Forelimb muscle (tissue), 1 donor: ENCODE results near the gene DLG1. TPM values are rescaled to one million over a fixed set of nuclear protein-coding genes. Genes with fewer than 3 reads are reported as not detected.

Source experiments
- DNase-seq: peaks from one replicate; pipeline ENCODE4 v3.0.0-alpha.2; 2013; ENCODE audit warnings: low read depth
- polyA plus RNA-seq: library from polyadenylated mRNA; unstranded; fragments of 120-200 nt; gene quantifications from one replicate; pipeline ENCODE4 v1.2.1, GENCODE V29; 2013; ENCODE audit not compliant: insufficient read length

DLG1 gene
- polyA plus RNA-seq, 1 donor, result 42.8 TPM

- no peak for DNase-seq
These were observed 50.1 kb downstream of the DLG1 start for GRCh38 chr3:197248341-197248740.

- no peak for DNase-seq
These were observed 53.7 kb downstream of the DLG1 start for GRCh38 chr3:197244751-197245150.

DNA sequence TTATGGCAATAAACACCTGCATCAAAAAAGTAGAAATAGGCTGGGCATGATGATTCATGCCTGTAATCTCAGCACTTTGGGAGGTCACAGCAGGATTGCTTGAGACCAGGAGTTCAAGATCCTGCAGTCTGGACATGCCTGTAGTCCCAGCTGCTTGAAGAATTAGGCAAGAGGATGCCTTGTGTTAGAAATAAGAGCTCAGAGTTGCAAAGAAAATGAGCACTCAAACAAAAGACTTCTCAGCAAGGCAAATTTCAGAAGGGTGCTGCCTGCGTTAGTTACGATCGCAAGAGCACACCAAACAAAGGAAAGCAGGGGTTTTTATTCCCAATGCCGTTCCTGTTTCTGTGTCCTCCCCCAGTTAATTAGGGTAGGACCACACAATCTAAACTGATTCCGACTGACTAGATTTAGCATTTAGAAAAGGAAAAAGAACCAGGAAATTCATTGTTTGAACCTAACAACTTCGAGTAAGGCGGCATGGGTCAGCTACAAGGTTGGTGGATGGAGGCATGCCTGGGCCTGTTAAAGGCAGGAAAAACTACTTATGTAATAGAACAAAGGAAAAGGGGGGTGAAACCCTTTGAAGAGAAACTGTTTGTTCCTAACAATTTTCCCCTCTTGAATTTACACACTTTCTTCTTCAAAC lies 55.5 kb downstream of the DLG1 start:
- no peak for DNase-seq

GRCh38 chr3:197241173-197241572 lies 57.2 kb downstream of the DLG1 start:
- no peak for DNase-seq

DNA sequence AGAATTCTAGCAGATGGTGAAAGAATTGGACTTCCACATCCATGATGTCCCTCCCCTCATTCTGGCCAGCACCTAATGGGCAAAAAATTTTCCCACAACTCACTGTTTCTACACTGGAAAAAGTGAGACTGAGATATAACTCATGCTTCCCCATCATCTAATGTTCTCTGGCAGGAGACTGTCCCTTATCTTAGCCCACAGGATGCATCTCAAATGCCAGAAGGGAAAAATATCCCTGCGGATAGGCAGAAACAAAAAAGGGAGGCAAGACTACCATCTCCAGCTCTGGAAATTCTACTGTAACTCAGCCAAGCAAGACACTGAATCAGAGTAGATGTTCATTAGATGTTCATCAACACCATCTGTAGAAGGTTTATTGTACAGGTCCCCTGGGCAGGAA lies 58.6 kb downstream of the DLG1 start:
- DNase-seq, result no peak

DNA sequence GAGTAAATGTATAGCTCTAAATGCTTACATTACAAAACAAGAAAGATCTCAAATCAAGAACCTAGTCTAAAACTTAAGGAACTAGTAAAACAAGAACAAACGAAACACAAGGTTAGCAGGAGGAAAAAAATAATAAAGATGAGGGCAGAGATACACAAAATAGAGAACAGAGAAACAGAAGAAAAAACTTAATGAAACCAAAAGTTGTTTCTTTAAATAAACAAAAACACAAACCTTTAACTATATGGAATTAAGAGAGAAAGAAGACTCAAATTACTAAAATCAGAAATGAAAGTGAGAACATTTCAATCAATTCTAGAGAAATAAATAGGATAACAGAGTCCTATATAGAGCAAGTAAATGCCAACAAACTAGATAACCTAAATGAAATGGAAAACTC lies 59.6 kb downstream of the DLG1 start:
- no peak for DNase-seq

- DNase-seq, result no peak
These were observed 60.5 kb downstream of the DLG1 start for GRCh38 chr3:197237897-197238296.

DNA sequence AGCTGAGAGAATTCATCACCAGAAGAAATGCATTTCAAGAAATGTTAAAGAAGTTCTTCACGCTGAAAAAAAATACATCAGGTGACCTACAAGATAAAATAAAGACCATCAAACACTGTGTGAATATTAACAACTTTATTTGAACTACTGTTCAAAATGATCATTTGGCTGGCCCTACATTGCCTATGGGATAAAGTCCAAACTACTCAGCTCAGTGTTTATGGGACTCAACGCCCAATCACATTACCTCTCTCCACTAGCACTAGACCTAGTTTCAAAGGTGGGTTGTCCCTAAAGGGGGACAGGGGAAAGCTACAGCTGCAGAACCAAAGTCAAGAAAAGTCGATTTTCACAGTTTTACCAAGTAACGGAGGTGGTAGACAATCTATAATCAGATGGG lies 62.0 kb downstream of the DLG1 start:
- DNase-seq, result no peak

GRCh38 chr3:197234947-197235914 lies 63.2 kb downstream of the DLG1 start:
- DNase-seq, result no peak

DNA sequence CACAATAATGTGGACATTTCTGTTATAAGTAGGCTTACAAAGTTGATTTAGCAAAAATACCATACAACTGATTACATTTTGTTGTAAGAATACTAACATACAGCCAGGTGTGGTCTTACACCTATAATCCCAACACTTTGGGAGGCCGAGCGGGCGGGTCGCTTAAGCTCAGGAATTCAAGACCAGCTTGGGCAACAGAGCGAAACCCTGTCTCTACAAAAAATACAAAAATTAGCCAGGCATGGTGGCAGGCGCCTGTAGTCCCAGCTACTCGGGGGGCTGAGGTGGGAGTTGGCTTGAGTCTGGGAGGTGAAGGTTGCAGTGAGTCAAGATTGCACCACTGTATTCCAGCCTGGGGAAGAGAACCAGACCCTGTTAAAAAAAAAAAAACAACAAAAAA lies 67.1 kb downstream of the DLG1 start:
- DNase-seq, result no peak

DNA sequence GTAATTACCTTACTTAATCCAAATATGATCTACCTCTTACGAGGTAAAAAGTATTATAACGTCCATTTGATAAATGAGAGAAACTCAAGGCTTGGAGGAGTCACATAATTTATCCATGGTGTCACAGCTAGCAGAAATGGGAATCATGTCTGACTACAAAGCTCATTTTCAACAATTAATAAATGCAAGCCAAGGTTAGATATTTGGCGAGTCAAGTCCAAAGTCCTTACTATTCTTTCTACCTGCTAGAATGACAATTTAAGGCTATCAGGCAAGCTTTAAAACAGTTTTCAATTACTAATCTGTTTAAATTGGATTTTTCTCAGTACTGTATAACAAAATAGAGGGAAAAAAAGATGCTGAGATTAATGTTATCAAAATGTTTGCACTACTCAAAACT lies 68.6 kb downstream of the DLG1 start:
- no peak for DNase-seq

- no peak for DNase-seq
These were observed 69.2 kb downstream of the DLG1 start for GRCh38 chr3:197229178-197229577.

- DNase-seq, result no peak
These were observed 70.4 kb downstream of the DLG1 start for GRCh38 chr3:197227780-197228574.

DNA sequence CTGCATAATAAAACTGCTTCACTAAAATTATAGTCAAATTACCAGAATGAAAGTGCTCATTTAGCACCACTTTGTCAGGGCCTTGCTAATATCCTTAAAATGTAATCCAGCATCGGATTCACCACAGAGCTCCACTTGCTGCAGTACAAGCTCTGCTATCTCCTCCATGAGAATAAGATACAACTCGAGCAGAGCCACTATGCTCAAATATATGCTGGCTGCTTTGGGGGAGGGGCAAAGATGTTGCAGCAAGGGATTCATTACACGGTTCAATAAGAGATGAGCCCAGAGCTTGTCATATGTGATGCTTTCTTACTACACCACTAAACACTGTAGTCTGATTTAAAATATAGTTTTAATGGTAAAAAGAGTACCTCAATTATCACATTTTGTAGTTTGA lies 72.2 kb downstream of the DLG1 start:
- DNase-seq, result no peak

DNA sequence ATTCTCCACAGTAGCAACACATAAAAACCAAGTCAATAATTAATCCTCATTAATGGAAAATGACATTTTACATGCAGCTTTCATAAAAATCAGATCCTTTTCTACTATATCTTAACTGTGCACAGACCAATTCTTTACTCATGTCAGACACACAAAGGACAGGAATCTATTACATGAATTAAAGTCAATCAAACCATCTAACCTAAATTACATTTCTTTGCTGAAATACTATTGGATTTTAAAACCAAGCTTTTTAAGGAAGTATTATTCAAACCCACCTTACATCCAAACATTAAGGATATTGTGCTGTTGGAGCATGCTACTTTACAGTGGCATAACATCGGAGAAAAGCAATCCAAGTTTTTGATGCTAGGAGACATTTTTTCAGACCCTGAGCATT lies 72.8 kb downstream of the DLG1 start:
- no peak for DNase-seq

DNA sequence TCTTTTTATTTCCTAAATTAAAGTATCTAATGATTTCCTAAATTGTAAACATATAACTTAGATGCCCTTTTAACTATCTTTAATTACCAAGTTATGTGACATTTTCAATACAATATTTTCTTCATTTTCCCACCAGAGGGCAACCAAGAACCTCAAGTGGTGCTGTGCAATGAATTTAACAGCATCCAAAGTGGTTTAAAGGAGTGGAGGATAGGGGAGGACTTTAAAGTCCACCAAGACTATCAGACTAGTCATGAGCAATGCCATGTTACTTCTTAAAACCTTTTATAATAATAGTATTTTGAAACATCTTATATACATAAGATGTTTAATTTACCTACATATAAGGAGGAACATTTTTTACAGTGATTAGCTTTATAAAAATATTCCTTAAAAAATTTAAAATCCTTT lies 74.4 kb downstream of the DLG1 start:
- peak; percentile 22 for DNase-seq

DNA sequence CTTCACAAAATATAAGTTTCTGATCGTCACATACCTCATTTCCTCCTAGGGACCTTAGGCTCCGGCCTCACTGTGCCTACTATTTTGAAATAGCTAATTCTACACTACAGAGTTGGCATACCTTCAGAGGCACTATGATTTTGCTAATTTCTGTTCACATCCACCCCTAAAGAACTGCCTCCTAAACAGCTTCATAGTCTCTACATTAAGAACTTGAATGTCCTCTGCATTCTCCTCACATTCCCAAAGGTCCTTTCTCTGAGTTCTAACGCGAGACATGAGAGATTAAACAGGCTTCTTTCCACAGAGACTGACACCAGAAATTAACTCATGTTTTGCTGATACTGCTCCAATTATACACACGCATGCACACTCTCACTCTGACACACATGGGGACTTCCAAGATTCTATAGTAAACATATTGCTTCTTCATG lies 75.5 kb downstream of the DLG1 start:
- DNase-seq, result no peak

DNA sequence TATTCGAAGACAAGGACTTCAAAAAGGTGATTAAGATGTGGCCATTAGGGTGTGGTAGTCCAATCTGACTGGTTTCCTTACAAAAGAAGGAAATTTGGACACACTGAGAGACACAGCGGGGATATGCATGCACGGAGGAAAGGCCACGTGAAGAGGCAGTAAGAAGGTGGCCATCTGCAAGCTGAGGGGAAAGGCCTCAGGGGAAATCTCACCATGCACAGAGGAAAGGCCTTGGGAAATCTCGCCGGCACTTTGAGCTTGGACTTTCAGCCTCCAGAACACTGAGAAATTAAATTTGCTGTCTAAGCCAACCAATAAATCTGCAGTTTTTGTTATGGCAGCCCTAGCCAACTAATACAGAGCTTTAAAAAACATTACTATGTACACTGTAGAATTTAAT lies 78.8 kb downstream of the DLG1 start:
- no peak for DNase-seq

DNA sequence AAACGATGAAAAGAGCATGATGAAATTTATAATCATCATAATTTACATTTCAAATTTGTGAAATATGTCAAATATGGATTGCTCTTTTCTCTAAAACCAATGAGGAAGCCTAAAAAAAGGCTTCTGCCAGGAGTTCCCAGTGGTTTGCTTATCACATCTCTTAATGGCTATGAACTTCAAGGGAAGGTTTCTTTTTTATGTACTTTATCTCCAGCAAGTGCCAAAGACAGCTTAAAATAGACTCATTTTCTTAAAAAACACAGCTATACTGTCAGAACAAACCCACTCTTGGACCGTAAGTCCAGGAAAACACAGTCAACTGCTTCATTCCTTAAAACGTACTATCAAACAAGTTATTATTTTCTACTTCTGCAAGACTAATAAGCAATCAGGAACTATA lies 80.2 kb downstream of the DLG1 start:
- DNase-seq, result no peak

DNA sequence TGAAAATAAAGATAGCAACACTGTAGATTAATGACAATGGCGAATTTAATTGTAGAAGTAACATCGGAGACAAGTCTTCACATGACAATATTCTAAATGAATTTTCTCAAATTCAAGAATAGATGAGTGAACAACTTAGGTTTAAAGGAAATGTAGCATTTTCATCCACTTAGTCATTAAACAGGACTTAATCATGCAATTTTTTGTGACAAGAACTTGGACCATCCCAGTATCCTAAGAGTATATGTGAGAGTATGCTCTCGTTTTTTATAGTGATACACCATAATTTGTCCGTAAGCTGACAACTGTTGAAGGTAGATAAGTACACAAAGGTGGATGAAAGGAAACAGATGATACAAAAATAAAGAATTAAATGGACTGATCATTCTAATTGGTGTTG lies 81.5 kb downstream of the DLG1 start:
- DNase-seq, result no peak

- DNase-seq, result peak; percentile 25
These were observed 82.1 kb downstream of the DLG1 start for GRCh38 chr3:197216169-197216860.

- no peak for DNase-seq
These were observed 86.1 kb downstream of the DLG1 start for GRCh38 chr3:197212290-197212689.
